GOT3 (cell line): ENCODE results near the gene TMEM43.

Source experiments
- DNase-seq: peaks from one replicate; lab custom pipeline; 2025; ENCODE audit warnings: mixed read lengths; lab: John Stamatoyannopoulos, UW

Gene TMEM43

DNA sequence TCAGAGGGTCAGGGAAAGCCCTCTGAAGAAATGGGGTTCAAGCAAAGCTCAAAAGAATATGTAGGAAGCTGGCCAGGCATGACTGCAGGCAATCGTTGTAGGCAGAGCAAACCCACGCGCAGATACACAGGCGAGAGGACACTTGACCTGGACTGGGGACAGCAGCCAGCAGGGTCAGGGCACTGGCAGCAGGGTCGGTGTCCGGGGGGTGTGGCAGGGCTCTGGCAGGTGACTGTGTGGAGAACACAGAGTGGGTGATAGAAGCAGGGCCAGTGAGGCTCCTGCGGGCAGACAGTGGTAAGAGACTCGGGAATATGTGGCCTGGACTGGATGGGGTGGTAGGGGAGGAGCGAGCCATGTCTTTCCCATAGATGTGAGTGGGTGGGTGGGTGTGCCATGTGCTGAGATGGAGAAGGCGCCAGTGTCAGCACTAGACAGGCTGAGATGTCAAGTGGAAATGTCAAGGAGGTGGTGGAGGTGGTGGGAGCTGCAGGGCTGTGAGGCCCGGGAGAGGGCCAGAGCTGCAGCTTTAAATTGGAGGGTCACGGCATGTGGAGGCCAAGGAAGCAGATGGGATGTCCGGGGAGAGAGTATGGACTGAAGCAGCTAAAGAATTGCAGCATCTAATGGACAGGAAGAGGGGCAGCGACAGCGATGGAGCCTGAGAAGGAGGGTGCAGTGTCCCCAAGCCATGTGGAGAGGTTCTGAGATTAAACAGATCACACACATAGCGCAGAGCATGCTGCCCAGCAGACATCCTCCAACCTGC, 13.4 kb downstream of the TMEM43 start:
- no peak for DNase-seq

DNA sequence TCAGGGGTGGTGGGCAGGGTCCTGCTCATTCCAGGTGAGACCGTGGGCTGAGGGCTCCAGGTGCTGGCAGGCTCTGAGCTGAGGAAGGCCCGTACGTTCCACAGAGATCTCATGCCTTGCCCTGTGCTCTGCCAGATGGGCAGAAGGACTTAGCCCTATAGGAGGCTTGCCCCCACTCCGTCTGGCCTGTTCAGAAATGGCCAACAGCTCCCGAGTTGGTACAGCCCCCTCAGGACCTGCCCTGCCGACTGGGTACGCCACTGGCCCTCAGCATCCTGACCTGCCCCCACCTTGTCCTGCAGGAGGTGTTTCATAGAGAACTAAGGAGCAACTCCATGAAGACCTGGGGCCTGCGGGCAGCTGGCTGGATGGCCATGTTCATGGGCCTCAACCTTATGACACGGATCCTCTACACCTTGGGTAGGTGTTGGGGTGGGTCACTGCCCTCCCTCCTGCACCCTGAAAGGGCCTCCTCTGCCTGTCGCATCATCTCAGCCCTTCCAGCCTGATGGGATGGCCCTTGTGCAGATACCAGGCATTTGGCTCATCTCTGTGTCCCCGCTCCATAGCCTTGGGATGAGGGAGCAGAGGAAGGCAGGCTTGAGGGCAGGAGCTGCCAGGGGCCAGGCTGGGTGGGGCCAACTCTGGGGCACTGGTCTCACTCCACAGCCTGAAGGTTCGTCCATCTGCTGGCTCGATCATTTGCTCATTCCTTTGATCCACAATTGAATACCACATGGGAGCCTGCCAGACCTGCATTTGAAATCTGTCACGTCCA, 14.2 kb downstream of the TMEM43 start:
- no peak for DNase-seq

DNA sequence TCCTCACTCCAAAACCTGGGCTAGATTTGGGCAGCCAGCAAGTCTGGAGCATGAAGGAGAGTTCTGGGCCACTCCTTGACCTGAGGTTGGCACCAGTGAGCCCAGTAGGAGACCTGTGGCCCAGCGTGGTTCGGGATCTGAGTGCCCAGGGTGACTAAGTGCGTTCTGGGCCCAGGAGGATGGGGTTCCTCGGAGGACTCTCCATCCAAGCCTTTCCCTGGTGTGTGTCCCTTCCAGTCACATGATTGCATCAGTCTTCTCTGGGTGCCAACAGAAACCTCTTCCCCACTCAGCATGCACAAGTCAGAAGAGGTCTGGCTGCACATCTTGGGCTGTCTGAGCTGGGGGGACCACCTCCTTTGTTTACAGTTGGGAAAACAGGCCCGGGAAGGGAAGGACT, 14.9 kb downstream of the TMEM43 start:
- DNase-seq: no peak

DNA sequence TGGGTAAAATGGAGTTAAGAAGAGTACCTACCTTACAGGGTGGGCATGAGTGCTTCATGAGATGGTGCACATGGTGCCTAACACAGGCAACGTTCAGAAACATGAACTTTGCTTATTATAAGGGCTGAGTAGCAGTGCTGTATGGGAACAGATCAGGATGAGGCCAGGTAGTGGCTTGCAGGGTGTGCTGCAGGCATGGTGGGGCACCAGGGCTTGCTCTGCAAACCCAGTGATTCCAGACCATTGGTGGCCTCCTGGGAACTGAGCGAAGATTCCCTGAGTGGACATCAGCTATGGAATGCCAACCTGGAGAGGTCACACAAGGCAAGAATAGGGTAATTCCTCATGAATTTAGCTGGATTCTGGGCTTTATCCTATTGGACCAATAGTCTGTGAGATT, 15.8 kb downstream of the TMEM43 start:
- no peak for DNase-seq

DNA sequence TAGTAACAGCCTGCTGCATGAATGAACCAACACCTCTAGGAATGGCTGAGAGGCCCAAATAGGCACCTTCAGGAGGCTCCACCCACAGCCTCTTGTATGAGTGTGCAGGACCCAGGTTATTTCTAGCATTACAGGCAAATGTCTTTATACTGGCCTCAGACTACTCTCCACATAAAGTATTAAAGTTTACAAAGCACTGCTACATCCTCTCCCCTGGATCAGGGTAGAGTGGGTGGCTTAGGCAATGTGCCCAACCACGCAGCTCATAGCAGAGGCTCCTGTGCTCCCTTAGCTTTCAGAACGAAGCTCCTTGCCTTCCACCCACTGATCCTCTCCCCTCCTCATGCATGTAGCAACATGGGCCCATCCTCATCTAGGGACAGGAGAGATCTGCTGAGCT, 16.3 kb downstream of the TMEM43 start:
- no peak for DNase-seq

DNA sequence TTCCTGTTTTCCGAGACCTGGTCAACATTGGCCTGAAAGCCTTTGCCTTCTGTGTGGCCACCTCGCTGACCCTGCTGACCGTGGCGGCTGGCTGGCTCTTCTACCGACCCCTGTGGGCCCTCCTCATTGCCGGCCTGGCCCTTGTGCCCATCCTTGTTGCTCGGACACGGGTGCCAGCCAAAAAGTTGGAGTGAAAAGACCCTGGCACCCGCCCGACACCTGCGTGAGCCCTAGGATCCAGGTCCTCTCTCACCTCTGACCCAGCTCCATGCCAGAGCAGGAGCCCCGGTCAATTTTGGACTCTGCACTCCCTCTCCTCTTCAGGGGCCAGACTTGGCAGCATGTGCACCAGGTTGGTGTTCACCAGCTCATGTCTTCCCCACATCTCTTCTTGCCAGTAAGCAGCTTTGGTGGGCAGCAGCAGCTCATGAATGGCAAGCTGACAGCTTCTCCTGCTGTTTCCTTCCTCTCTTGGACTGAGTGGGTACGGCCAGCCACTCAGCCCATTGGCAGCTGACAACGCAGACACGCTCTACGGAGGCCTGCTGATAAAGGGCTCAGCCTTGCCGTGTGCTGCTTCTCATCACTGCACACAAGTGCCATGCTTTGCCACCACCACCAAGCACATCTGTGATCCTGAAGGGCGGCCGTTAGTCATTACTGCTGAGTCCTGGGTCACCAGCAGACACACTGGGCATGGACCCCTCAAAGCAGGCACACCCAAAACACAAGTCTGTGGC, 16.9 kb downstream of the TMEM43 start:
- no peak for DNase-seq

DNA sequence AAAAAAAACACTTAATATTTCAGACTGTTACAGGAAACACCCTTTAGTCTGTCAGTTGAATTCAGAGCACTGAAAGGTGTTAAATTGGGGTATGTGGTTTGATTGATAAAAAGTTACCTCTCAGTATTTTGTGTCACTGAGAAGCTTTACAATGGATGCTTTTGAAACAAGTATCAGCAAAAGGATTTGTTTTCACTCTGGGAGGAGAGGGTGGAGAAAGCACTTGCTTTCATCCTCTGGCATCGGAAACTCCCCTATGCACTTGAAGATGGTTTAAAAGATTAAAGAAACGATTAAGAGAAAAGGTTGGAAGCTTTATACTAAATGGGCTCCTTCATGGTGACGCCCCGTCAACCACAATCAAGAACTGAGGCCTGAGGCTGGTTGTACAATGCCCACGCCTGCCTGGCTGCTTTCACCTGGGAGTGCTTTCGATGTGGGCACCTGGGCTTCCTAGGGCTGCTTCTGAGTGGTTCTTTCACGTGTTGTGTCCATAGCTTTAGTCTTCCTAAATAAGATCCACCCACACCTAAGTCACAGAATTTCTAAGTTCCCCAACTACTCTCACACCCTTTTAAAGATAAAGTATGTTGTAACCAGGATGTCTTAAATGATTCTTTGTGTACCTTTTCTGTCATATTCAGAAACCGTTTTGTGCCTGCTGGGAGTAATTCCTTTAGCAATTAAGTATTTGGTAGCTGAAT, 17.9 kb downstream of the TMEM43 start:
- no peak for DNase-seq

DNA sequence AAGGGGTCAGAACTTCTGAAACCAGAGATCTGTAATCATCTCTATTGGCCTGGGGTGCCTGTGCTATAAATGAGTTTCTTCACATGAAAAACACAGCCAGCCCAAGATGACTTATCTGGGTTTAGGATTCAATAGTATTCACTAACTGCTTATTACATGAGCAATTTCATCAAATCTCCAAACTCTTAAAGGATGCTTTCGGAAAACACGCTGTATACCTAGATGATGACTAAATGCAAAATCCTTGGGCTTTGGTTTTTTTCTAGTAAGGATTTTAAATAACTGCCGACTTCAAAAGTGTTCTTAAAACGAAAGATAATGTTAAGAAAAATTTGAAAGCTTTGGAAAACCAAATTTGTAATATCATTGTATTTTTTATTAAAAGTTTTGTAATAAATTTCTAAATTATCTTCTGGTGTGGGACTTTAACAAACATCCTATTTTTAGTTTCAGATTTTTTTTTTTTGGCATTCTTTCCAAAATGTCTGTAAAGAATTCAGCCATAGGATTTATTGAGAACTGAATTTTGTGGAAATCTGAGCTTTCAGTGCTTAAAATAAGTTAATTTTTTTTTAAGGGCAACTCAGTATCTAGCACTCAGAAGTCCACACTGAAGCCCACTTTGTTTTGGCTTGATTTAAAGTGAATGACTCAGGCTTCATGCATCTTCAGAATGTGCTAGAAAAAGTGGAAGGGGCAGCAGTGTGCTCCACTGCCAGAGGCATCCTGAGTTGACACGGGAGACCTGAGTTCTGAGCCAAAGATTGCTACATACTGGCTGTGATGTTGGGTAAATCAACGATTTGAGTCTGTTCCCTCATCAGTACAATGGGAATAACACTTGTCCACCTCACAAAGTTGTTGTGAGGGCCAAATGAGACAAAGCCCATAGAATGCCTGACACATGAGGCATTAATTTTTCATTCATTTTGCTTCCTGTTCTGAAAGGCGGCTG, 18.7 kb downstream of the TMEM43 start:
- no peak for DNase-seq

DNA sequence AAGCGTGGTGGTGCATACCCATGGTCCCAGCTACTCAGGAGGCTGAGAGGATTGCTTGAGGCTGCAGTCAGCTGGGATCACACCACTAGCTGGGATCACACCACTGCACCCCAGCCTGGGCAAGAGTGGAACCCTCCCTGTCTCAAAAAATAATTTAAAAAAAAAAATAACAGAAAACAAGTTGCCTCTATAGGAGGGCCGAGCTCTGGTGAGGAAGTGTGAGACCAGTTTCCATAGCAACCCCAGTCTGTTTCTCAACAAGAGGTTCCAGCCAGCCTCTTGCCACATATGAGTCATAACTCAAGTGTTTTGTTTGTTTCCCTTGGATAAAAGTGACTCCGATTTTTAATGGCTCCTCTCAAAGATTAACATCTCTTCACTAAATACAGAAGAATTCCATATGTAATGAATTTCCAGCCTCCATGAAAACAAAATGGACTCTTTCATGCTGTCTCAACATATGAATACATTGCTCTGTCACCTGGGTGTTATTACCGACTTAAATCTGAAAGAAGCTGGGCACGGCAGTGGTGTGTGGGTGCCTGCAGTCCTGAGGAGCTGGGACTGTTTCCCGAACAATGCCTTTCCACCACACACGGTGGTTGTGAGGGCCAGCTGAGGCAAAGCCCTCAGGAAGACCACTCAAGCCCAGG, 19.7 kb downstream of the TMEM43 start:
- DNase-seq: peak; percentile 51

DNA sequence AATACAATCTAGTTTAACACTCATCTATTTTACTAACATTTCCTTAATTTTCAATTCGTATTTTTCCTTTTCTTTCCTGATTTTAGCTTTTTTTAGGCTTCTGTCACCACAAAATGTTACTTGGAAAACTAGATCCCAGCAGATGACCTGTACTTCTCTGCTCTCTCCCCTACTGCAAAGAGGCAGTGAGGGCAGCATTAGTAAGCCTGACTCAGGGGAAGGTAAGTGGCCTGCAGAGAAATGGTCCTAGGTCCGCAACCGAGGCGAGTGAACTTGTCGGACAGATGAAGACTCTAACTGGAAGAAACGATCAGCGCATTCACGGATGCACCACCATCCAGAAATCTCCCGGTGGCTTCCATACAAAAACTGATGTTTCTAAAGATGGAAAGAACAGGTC, 20.4 kb downstream of the TMEM43 start:
- DNase-seq: no peak

DNA sequence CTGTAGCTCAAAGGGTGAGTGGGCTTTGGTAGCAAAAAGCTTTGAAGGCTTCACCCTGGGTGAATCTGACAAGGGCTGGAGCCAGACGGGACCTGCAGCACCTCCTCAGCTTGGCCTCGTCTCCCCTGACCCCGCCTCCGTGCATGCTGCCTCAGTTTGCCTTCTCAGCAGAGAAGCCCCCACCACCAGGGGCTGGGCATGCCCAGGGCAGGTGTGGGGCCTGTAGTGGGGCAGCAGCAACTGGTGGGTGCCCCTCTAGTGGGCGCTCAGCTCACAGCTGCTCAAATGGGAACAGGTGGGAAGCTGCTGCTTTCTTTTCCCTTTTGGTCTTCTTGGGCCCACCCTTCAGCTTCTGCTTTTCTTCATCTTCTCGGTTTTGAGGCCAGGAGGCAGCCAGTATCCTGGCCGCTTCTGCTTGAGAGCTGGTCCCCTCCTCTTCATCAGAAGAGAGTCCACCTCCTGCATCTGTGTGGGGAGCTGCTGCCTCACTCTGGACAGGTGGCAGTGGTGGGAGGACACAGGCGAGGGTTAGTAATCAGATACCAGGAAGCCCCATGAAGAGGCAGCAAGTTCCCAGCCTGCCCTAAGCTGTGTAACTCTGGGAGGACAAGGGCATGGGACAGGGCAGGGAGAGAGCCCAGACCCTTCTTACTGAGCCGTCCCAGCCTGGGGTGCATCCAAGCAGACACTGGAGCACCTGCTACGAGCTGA, 21.0 kb downstream of the TMEM43 start:
- no peak for DNase-seq

DNA sequence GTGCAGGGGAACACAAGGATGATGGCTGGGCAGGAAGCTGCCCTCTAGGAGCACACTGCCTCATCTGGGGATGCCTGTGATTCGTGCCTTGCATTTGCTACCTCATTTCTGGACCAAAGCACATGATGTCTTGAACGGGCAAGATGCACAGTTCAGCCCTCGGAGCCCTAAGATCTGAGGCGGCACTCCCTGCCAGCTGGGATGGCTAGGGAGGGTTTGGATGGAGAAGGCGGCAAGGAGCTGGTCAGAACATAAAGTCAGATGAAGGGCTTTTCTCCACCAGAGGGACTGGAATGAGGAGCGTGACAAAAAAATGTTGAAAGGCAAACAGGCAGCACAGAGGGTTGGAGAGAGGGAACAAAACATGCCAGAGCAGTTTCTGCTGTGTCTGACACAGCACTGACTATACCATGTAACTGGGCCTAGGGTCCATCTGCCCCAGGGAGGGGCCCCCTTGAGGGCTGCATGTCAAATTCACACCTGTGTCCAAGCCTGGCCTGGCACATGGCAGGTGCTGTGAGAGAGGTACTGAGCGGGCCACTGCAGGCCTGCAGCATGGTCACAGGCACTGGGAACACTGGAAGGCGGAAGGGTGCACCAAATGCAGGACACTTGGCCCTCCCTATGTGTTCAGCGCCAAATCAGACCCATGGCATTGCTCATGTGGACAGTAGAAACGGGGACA, 21.7 kb downstream of the TMEM43 start:
- no peak for DNase-seq

DNA sequence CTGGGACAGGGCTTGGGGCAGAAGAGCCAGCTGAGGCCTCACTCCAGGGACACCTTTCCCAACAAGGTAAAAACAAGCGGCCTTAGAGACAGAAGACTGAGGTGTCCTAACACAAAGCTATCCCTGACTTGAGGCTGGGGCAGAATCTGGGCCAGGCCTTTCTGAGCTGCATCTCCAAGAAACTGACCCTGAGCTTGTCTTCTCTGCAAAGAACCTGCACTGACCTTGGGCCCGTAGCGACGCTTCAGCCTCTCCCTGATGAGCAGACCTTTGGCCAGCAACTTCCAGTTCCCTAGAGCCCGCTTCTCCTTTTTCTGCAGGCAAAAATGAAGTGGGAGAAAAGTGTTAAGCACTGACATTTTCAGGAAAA, 22.2 kb downstream of the TMEM43 start:
- DNase-seq: no peak

DNA sequence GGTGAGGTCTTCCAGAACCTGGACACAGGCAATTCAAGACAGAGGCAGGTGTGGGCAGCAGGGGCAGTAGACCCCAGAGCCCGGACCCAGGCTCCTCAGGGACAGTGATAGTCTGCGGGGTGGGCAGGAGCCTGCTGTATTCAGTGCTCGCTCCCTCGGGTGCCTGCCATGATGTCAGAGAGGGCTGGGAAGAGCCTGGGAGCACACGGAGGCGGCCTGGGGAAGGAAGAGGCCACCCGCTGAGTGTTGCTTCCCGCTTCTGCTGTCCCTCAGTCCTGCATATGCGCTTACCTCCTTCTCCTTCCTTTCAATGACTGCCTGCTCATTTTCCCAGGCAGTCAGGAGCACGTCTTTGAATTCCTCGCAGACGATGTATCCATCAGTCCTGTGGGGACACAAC, 22.8 kb downstream of the TMEM43 start:
- no peak for DNase-seq

DNA sequence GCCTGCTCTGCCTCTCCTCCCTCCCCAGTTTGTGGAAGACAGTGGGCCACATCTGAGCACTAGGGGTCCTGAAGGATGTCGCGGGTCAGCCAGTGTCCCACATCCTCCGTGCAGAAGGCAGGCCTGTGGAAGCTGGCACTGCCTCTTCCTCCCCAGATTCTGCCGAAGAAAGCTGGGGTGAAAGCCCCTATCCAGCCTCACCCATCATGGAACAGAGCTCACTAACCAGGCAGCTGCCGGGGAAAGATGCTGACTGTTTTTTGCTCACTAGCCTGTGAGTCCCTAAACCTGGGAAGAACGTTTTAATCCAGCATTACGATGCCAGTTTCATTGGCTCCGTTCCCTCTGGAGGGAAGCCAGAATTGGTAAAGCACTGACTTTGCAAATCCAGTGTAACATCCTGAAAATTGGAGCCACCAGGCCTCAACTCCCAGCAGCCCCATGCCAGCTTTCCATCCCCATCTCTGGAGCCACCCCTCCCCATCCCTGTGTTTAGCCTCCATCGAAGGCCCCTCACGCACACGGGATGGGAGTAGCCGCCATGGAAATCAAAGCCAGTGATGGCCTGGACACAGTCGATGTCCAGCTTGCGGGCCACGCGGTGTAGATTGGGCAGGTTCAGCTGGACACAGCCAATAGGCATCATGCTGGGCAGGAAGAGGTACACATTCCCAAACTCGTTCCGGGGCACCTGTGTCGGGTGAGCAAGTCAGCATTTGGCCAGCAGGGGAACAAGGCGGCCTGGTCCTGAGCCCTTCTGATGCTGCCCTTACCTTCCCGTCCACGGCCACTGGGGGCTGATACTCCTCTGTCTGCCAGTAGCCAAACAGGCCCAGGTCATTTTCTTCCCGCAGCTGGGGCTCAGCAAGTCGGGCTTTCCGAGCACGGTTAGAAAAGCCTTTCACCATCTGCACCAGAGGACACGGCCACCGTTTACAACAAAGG, 23.5 kb downstream of the TMEM43 start:
- no peak for DNase-seq

DNA sequence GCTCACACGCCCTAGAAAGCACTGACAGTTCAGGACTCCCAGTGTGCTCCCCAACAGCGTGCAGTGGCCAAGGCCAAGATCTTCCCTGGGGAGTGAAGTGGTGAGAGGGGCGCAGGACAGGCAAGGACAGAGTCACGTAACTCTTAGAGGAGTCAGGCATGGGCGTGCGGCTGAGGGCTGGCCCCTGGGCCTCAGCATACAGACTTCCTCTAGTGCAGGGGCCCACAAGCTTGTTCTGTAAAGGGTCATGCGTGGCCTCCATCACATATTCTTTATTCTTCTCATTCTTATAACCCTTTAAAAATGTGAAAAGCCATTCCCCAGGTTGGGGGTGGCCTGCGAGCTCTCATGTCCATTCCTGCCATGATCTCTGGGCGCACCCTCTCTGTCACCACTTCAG, 25.2 kb downstream of the TMEM43 start:
- no peak for DNase-seq

DNA sequence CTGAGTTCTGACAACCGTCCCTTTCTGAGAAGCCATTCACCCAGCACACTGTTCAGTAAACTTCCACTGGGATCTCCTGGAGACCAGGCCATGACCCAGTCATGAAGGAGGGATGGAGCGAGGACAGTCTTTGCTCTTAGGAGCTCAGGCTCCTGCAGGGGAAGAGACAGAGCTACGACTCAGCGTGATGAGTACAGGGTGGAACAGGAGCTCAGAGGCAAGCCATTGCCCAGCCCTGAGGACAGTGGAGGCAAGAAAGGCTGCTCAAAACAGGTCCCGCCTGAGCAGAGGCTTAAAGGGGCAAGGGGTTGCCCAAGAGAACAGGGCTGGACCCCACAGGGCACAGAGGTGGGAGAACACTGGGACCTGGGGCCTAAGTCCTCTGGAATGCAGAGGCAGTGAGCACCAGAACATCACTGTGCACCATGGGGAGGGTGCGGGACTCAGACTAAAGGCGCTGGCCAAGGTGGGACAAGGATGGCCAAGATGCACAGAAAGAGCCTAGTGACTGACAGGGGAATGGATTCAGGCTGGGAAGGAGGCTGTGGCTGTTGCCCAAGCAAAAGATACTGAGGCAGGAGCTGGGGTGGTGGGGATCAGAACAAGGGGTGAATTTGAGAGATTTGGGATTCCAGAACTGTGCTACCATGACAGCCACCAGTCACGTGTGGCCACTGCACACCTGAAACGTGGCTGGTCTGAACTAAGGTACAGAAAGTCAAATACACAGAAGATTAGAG, 25.8 kb downstream of the TMEM43 start:
- DNase-seq: no peak
